Loucy (cell line): ENCODE data around the gene FLRT3.

Experiments used
- H2AFZ ChIP-seq: fragments of 200-600 bp; sonication (generic); 2 replicates; pipeline ENCODE4 v1.6.0; 2016; ENCODE audit warnings: antibody characterized with exemption, mild to moderate bottlenecking, low read length, moderate library complexity
- H3F3A ChIP-seq: fragments of 200-600 bp; 2 replicates; pipeline ENCODE4 v1.6.0; 2016; ENCODE audit warnings: antibody characterized with exemption, low read depth, mild to moderate bottlenecking
- H3K27me3 ChIP-seq: fragments of 200-600 bp; sonication (generic); 2 replicates; pipeline ENCODE4 v1.6.1; 2014; ENCODE audit warnings: low read length, mild to moderate bottlenecking; ENCODE audit not compliant: insufficient read depth, poor library complexity, severe bottlenecking
- H3K36me3 ChIP-seq: fragments of 200-600 bp; sonication (generic); 2 replicates; pipeline ENCODE4 v1.6.1; 2016; ENCODE audit warnings: low read length; ENCODE audit not compliant: insufficient read depth
- H3K4me1 ChIP-seq: fragments of 200-600 bp; sonication (generic); 2 replicates; pipeline ENCODE4 v1.5.1; 2014; ENCODE audit warnings: low read length, mild to moderate bottlenecking; ENCODE audit not compliant: insufficient read depth, poor library complexity, severe bottlenecking
- H3K4me2 ChIP-seq: fragments of 200-600 bp; sonication (generic); 2 replicates; pipeline ENCODE4 v1.6.0; 2014; ENCODE audit warnings: antibody characterized with exemption, low read length, low read depth, mild to moderate bottlenecking; ENCODE audit not compliant: poor library complexity, severe bottlenecking
- H3K4me3 ChIP-seq: fragments of 200-600 bp; sonication (generic); 2 replicates; pipeline ENCODE4 v1.5.1; 2014; ENCODE audit warnings: low read length, mild to moderate bottlenecking, mixed read lengths; ENCODE audit not compliant: poor library complexity, severe bottlenecking
- H3K79me2 ChIP-seq: fragments of 200-600 bp; sonication (generic); 2 replicates; pipeline ENCODE4 v1.6.1; 2014; ENCODE audit warnings: low read length; ENCODE audit not compliant: insufficient read depth
- H3K9ac ChIP-seq: fragments of 200-600 bp; sonication (generic); 2 replicates; pipeline ENCODE4 v1.6.0; 2014; ENCODE audit warnings: mild to moderate bottlenecking, low read depth, low read length, moderate library complexity; ENCODE audit not compliant: poor library complexity, severe bottlenecking
- H3K9me2 ChIP-seq: fragments of 200-600 bp; sonication (generic); replicated peaks from 2 replicates; pipeline ENCODE4 v1.6.1; 2016; ENCODE audit warnings: low read depth, low read length, mixed read lengths
- H3K9me3 ChIP-seq: fragments of 200-600 bp; sonication (generic); 2 replicates; pipeline ENCODE4 v1.6.1; 2014; ENCODE audit warnings: mild to moderate bottlenecking, antibody characterized with exemption, low read length, low read depth; ENCODE audit not compliant: insufficient read depth
- H4K20me1 ChIP-seq: fragments of 200-600 bp; sonication (generic); 2 replicates; pipeline ENCODE4 v1.6.0; 2014; ENCODE audit warnings: antibody characterized with exemption, low read length, mild to moderate bottlenecking; ENCODE audit not compliant: insufficient read depth, poor library complexity, severe bottlenecking
- EZH2phosphoT487 ChIP-seq: fragments of 200-600 bp; IDR thresholded peaks from 2 replicates; pipeline ENCODE4 v1.6.1; 2018; ENCODE audit warnings: antibody characterized with exemption, mild to moderate bottlenecking, moderate library complexity, borderline replicate concordance
- TF ChIP-seq, protein P1 (sequence below): fragments of 200-600 bp; sonication (generic); conservative IDR thresholded peaks from 2 replicates; pipeline ENCODE4 v1.5.1; 2014; ENCODE audit warnings: mild to moderate bottlenecking, antibody characterized with exemption, low read length

The FLRT3 gene

DNA sequence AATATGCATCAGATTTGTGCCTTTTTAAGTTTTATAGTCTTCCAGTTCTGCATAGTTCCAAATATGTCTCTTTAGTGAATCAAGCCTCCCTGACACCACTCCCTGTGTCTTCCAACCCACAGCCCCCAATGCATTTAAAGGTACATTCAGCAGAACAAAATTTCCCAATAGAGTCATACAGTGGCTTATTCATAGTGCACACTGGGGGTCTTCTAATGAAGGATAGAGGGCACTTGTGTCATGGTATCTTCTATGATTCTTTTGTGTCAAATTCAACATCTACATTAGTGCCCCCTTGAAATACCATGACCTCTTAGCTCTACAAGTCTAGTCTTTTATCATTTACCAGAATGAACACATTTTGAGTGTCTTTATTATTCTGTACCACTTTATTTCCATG is 33.8 kb downstream of the FLRT3 start:
- Histone ChIP-seq H3K79me2 (no peaks in the 10 kb centered on the region), H3K9ac (no peak overlapping the region), H3K4me3 (no peak overlapping the region), H2AFZ (no peak overlapping the region), H3K9me3 (no peaks in the 10 kb centered on the region), H3K4me1 (no peaks in the 10 kb centered on the region), H4K20me1 (no peaks in the 10 kb centered on the region), H3F3A (no peaks in the 10 kb centered on the region), H3K27me3 (no peaks in the 10 kb centered on the region), H3K4me2 (no peak overlapping the region), H3K9me2 (no peaks in the 10 kb centered on the region), H3K36me3 (no peaks in the 10 kb centered on the region)
- TF ChIP-seq, protein P1, sequence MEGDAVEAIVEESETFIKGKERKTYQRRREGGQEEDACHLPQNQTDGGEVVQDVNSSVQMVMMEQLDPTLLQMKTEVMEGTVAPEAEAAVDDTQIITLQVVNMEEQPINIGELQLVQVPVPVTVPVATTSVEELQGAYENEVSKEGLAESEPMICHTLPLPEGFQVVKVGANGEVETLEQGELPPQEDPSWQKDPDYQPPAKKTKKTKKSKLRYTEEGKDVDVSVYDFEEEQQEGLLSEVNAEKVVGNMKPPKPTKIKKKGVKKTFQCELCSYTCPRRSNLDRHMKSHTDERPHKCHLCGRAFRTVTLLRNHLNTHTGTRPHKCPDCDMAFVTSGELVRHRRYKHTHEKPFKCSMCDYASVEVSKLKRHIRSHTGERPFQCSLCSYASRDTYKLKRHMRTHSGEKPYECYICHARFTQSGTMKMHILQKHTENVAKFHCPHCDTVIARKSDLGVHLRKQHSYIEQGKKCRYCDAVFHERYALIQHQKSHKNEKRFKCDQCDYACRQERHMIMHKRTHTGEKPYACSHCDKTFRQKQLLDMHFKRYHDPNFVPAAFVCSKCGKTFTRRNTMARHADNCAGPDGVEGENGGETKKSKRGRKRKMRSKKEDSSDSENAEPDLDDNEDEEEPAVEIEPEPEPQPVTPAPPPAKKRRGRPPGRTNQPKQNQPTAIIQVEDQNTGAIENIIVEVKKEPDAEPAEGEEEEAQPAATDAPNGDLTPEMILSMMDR, result no peak
- no peak for TF ChIP-seq EZH2phosphoT487

DNA sequence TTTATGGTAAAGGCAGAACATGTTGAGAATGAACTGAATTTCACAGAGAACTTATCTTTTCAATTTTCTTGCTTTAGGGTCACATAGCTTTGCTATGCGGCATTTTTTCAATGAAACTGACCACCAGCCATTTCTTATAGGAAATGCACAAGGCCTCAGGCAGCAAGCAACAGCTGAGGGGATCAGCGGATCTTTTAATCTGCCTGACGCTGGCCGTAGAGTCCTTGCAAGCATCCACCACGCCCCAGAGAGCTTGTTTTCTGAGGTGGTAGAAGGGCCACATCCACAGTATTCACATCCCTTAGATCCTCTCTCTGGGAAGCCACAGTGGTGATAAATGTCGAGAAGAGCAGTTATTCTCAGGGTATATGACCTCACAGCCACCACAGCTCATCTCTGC is 34.3 kb downstream of the FLRT3 start:
- H3K4me2 ChIP-seq, result no peak overlapping the region
- H3K4me3 ChIP-seq, result no peak overlapping the region
- TF ChIP-seq EZH2phosphoT487, result no peak

DNA sequence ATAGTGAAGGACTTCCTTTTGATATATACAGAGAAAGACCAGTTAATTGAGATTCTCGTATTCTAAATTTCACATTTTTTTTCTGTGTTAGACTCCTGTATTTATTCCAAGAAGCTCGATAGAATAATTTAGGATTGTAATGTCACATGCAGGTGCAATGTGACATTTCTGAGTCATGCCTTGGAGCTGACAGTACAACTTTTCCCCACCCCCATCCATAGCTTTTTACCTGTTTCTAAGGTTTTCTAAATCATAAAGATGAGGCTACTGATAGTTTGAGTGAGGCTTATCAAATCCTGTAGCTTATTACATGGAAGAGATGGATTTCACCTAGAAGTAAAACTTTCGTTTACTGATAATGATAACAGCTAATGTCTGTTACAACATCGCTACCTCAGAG is 37.6 kb downstream of the FLRT3 start:
- no peaks in the 10 kb centered on the region for H4K20me1 ChIP-seq
- H3K9me2 ChIP-seq, result no peaks in the 10 kb centered on the region
- H3K4me3 ChIP-seq, result no peak overlapping the region
- H3F3A ChIP-seq, result no peaks in the 10 kb centered on the region
- H3K4me1 ChIP-seq, result no peaks in the 10 kb centered on the region
- no peak overlapping the region for H3K4me2 ChIP-seq
- H3K79me2 ChIP-seq, result no peaks in the 10 kb centered on the region
- no peaks in the 10 kb centered on the region for H3K9me3 ChIP-seq
- no peaks in the 10 kb centered on the region for H3K36me3 ChIP-seq
- TF ChIP-seq EZH2phosphoT487, result no peak
- TF ChIP-seq, protein P1, result no peak
- H3K9ac ChIP-seq, result no peak overlapping the region
- H2AFZ ChIP-seq, result no peak overlapping the region
- H3K27me3 ChIP-seq, result no peaks in the 10 kb centered on the region

More for the DNA sequence above, 34.3 kb downstream of the FLRT3 start:
- H3K27me3 ChIP-seq, result no peaks in the 10 kb centered on the region
- H3K36me3 ChIP-seq, result no peaks in the 10 kb centered on the region
- no peak overlapping the region for H2AFZ ChIP-seq
- no peaks in the 10 kb centered on the region for H3K9me2 ChIP-seq
- no peaks in the 10 kb centered on the region for H3K79me2 ChIP-seq
- no peaks in the 10 kb centered on the region for H3K4me1 ChIP-seq
- H3K9me3 ChIP-seq, result no peaks in the 10 kb centered on the region
- no peaks in the 10 kb centered on the region for H3F3A ChIP-seq
- H3K9ac ChIP-seq, result no peak overlapping the region
- H4K20me1 ChIP-seq, result no peaks in the 10 kb centered on the region

DNA sequence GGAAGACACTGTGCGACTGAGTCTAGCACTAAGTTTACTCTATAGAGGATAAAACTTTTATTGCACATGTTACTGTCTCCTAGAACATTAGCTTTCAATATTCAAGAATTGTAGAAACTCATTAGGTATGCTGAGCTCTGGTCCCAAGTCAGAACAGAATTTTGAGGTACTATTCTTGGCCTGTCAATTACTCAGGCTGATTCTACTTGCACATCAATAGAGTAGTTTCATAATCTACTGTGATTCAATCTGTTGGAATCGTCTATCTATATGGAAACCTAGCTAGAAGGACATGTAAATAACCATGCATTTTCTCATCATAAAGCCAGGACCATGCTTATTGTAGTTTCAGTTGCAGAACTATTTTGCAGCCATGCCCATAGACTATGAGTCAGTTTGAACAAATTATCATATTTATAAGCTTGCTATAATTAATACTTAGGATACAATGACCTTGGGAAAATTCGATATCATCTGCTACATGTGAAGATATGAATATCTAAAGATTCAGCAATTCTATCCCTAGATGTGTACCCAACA is 41.6 kb downstream of the FLRT3 start:
- H3K36me3 ChIP-seq, result no peaks in the 10 kb centered on the region
- no peaks in the 10 kb centered on the region for H3F3A ChIP-seq
- H3K4me3 ChIP-seq, result no peak overlapping the region
- no peaks in the 10 kb centered on the region for H3K27me3 ChIP-seq
- no peaks in the 10 kb centered on the region for H3K9me3 ChIP-seq
- H3K79me2 ChIP-seq, result no peaks in the 10 kb centered on the region
- H3K4me2 ChIP-seq, result no peak overlapping the region
- no peaks in the 10 kb centered on the region for H3K4me1 ChIP-seq
- H4K20me1 ChIP-seq, result no peaks in the 10 kb centered on the region
- H3K9me2 ChIP-seq, result no peaks in the 10 kb centered on the region
- TF ChIP-seq, protein P1, result no peak
- TF ChIP-seq EZH2phosphoT487, result no peak
- H2AFZ ChIP-seq, result no peak overlapping the region
- no peak overlapping the region for H3K9ac ChIP-seq
